GM12878 (cell line): ENCODE measurements around the gene MBD2. TPM values are rescaled to one million over a fixed set of nuclear protein-coding genes. Genes with fewer than 3 reads are reported as not detected.

Experiments
- ATAC-seq: fragments of 200-7000 bp; cut with Tn5 transposase; 3 replicates; pipeline ENCODE4 v1.9.1; 2020; ENCODE audit warnings: mild to moderate bottlenecking, moderate library complexity
- BruUV-seq: library from RNA; stranded (reverse); fragments of 400-500 nt; replicated peaks from 2 replicates; lab custom pipeline; 2021; lab: Mats Ljungman, UMichigan
- CTCF ChIA-PET: fragments of 300-600 bp; sonication (Branson Sonifier 250); formaldehyde crosslinking; extraction: SDS; loops from one replicate; lab custom pipeline; 2021; ENCODE audit warnings: inconsistent platforms; lab: Yijun Ruan, JAX
- POLR2A ChIA-PET: fragments of 350-600 bp; formaldehyde crosslinking; extraction: SDS; loops from one replicate; lab custom pipeline; 2021; ENCODE audit warnings: inconsistent platforms; lab: Charles Lee
- RAD21 ChIA-PET: fragments of 300-600 bp; sonication (Branson Sonifier 250); formaldehyde crosslinking; loops from one replicate; lab custom pipeline; 2023; ENCODE audit warnings: antibody characterized with exemption; ENCODE audit not compliant: unreplicated experiment; lab: Charles Lee
- SMC1A ChIA-PET: fragments of 300-600 bp; sonication (Branson Sonifier 250); formaldehyde crosslinking; loops from one replicate; lab custom pipeline; 2023; ENCODE audit not compliant: unreplicated experiment, uncharacterized antibody; lab: Charles Lee
- DNase-seq: peaks from one replicate; pipeline ENCODE4 v3.0.0-alpha.2; 2011; ENCODE audit warnings: low read depth, low spot score
- FAIRE-seq: peaks from 3 replicates; lab custom pipeline; 2011; peaks lifted over from hg19 to GRCh38; lab: Jason Lieb, UNC
- H2AFZ ChIP-seq: 2 replicates; pipeline ENCODE4 v1.6.0; 2011; ENCODE audit warnings: low read depth, low read length, control low read depth; ENCODE audit not compliant: control insufficient read depth
- H3K27ac ChIP-seq: 2 replicates; pipeline ENCODE4 v1.5.1; 2011; ENCODE audit warnings: control low read depth; ENCODE audit not compliant: control insufficient read depth, insufficient read depth
- H3K27me3 ChIP-seq, 2 experiments: replicated peaks in 1 of 2; 2 replicates each; pipeline versions ENCODE4 v1.6.0 to v1.6.1; 2011; ENCODE audit warnings: low read length in 1 of 2; ENCODE audit not compliant: control insufficient read depth in 2 of 2, insufficient read depth in 2 of 2
- H3K36me3 ChIP-seq, 2 experiments: 2 replicates each; pipeline ENCODE4 v1.5.1; 2011; ENCODE audit warnings: low read length in 1 of 2; ENCODE audit not compliant: control insufficient read depth in 2 of 2, insufficient read depth in 2 of 2
- H3K4me1 ChIP-seq: 2 replicates; pipeline ENCODE4 v1.6.1; 2011; ENCODE audit warnings: mild to moderate bottlenecking, low read length, moderate library complexity, mixed read lengths; ENCODE audit not compliant: control insufficient read depth, insufficient read depth
- H3K4me2 ChIP-seq: 2 replicates; pipeline ENCODE4 v1.6.0; 2011; ENCODE audit warnings: control low read depth; ENCODE audit not compliant: control insufficient read depth, insufficient read depth
- H3K4me3 ChIP-seq: fragments of 200-600 bp; sonication (generic); 2 replicates; pipeline ENCODE4 v1.5.1; 2016
- H3K79me2 ChIP-seq: 2 replicates; pipeline ENCODE4 v1.6.0; 2011; ENCODE audit warnings: low read length; ENCODE audit not compliant: control insufficient read depth, insufficient read depth
- H3K9ac ChIP-seq: 2 replicates; pipeline ENCODE4 v1.8.0; 2011; ENCODE audit warnings: low read length, control low read depth, mixed read lengths; ENCODE audit not compliant: control insufficient read depth, insufficient read depth
- H3K9me3 ChIP-seq: replicated peaks from 3 replicates; pipeline ENCODE4 v1.5.1; 2011; ENCODE audit warnings: mild to moderate bottlenecking, low read length; ENCODE audit not compliant: control insufficient read depth, insufficient read depth
- H4K20me1 ChIP-seq: 2 replicates; pipeline ENCODE4 v1.6.0; 2011; ENCODE audit not compliant: control insufficient read depth, insufficient read depth
- ATF3 ChIP-seq: IDR thresholded peaks from 2 replicates; pipeline ENCODE4 v1.6.1; 2011; ENCODE audit warnings: low read depth, mild to moderate bottlenecking, low read length, moderate library complexity, borderline replicate concordance; ENCODE audit errors: extremely low read depth
- ATF7 ChIP-seq: fragments of 450-650 bp; IDR thresholded peaks from 2 replicates; pipeline ENCODE4 v1.6.1; 2016; ENCODE audit warnings: low read depth, mild to moderate bottlenecking
- FOXM1 ChIP-seq: IDR thresholded peaks from 2 replicates; pipeline ENCODE4 v1.6.1; 2012; ENCODE audit warnings: low read depth, mild to moderate bottlenecking, inconsistent platforms, low read length, moderate library complexity
- YY1 ChIP-seq: IDR thresholded peaks from 2 replicates; pipeline ENCODE4 v1.6.1; 2011; ENCODE audit warnings: low read depth, mild to moderate bottlenecking, low read length
- WGBS: methylation state at CpG from one replicate; pipeline ENCODE4 v1.1.6; 2016; ENCODE audit warnings: low lambda C conversion rate; ENCODE audit not compliant: insufficient replicate concordance, insufficient coverage; ENCODE audit errors: missing lambda C conversion rate; 5-methylcytosine and 5-hydroxymethylcytosine counted together
- in situ Hi-C: fragments of 300-500 bp; cut with MboI; formaldehyde crosslinking; loops from 9 replicates; pipeline ENCODE4 v1.14.3; 2018; ENCODE audit warnings: mixed read lengths
- intact Hi-C: fragments of 100-400 bp; cut with micrococcal nuclease; formaldehyde crosslinking; loops from one replicate; pipeline ENCODE4 v1.14.2; 2022; ENCODE audit not compliant: unreplicated experiment
- polyA plus RNA-seq, 11 experiments: library from polyadenylated mRNA; depleted of rRNA in 4 of 11; unstranded in 6 of 11; stranded (reverse) in 5 of 11; fragments of >200 nt; fragmentation: Nextera tagmentation in 4 of 11; fragmentation: Illumina TruSeq in 1 of 11; extraction: Ambion mirVana in 4 of 11; extraction: Trizol in 1 of 11; gene quantifications; 1 replicate in 1 of 11; 2 replicates in 10 of 11; pipeline versions ENCODE4 v1.2.1 to v1.2.3, GENCODE V29; 2011 to 2016; ENCODE audit warnings: inconsistent platforms in 2 of 11, missing spikeins in 2 of 11, low read depth in 1 of 11
- total RNA-seq, 4 experiments: library from RNA; depleted of rRNA in 3 of 4; stranded (reverse); fragments of >200 nt in 3 of 4; fragmentation: Illumina TruSeq in 1 of 4; extraction: Trizol in 1 of 4; gene quantifications; 2 replicates each; pipeline versions ENCODE4 v1.2.1 to v1.2.3, GENCODE V29; 2013 to 2021
- TF ChIP-seq, protein P1 (sequence below): fragments of 450-650 bp; IDR thresholded peaks from 2 replicates; pipeline ENCODE4 v1.6.1; 2017; ENCODE audit warnings: mild to moderate bottlenecking, moderate library complexity

MBD2 gene
- total and polyA plus RNA-seq, 10 of the 15 experiments (the other 5 are each of a cell fraction or from before 2014, with no cell fraction given): 24.1 to 276 (median 57.9) TPM

DNA sequence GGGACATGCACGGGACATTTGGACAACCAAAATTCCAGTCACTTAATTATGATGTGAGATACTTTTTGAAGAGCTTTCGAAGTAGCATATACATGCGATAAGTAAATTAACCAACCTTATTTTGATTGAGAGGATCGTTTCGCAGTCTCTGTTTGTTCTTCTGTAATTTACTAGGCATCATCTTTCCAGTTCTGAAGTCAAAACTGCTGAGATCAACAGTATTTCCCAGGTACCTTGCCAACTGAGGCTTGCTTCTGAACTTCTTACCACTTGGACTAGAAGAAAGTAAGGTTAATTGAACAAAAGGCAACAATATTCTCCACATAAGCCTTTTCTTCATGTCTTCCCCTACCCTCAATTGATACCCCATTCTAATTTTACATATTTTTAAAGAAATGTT lies 19.6 kb downstream of the MBD2 start:
- H3K4me2 ChIP-seq: no peak overlapping the region; the same call in 1 of the 2 replicates
- 93% methylated on average over 5 of the region's 5 CpGs for WGBS
- POLR2A ChIA-PET: interaction anchor here (1.3 kb wide), 1 partner anchor 56 kb away, joined by 4 read pairs; no protein-coding TSS in a partner anchor
- DNase-seq (no peak), FAIRE-seq (no peak), ATAC-seq (no peak)
- CTCF ChIA-PET: no interaction called here
- RAD21 ChIA-PET: interaction anchor here (1.9 to 10.1 kb wide), 2 partner anchors 15 to 85 kb away, joined by 6 to 123 read pairs; no protein-coding TSS in a partner anchor
- peaks cover 10 to 38% of the 10 kb centered on the region in 2 experiments for H3K36me3 ChIP-seq
- SMC1A ChIA-PET: interaction anchor here (1.2 to 2.6 kb wide), 2 partner anchors 13 to 30 kb away, joined by 4 to 6 read pairs; no protein-coding TSS in a partner anchor
- peaks cover 23% of the 10 kb centered on the region for H3K4me1 ChIP-seq
- H3K9ac ChIP-seq: no peak overlapping the region
- H2AFZ ChIP-seq: no peak overlapping the region
- H3K27me3 ChIP-seq: no peaks in the 10 kb centered on the region
- no peaks in the 10 kb centered on the region; the same call in 1 of the 2 replicates for H4K20me1 ChIP-seq
- H3K4me3 ChIP-seq: no peak overlapping the region
- intact Hi-C loops: no loop called here
- no peak for TF ChIP-seq ATF7
- TF ChIP-seq ATF3: no peak
- TF ChIP-seq, protein P1, sequence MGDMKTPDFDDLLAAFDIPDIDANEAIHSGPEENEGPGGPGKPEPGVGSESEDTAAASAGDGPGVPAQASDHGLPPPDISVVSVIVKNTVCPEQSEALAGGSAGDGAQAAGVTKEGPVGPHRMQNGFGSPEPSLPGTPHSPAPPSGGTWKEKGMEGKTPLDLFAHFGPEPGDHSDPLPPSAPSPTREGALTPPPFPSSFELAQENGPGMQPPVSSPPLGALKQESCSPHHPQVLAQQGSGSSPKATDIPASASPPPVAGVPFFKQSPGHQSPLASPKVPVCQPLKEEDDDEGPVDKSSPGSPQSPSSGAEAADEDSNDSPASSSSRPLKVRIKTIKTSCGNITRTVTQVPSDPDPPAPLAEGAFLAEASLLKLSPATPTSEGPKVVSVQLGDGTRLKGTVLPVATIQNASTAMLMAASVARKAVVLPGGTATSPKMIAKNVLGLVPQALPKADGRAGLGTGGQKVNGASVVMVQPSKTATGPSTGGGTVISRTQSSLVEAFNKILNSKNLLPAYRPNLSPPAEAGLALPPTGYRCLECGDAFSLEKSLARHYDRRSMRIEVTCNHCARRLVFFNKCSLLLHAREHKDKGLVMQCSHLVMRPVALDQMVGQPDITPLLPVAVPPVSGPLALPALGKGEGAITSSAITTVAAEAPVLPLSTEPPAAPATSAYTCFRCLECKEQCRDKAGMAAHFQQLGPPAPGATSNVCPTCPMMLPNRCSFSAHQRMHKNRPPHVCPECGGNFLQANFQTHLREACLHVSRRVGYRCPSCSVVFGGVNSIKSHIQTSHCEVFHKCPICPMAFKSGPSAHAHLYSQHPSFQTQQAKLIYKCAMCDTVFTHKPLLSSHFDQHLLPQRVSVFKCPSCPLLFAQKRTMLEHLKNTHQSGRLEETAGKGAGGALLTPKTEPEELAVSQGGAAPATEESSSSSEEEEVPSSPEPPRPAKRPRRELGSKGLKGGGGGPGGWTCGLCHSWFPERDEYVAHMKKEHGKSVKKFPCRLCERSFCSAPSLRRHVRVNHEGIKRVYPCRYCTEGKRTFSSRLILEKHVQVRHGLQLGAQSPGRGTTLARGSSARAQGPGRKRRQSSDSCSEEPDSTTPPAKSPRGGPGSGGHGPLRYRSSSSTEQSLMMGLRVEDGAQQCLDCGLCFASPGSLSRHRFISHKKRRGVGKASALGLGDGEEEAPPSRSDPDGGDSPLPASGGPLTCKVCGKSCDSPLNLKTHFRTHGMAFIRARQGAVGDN: no peak
- TF ChIP-seq YY1: no peak
- TF ChIP-seq FOXM1: no peak
- BruUV-seq: no TSS peak
- in situ Hi-C loops: no loop called here
- peaks cover 81% of the 10 kb centered on the region for H3K79me2 ChIP-seq
- peaks cover 2% of the 10 kb centered on the region; the same call in 1 of the 3 replicates for H3K9me3 ChIP-seq
- H3K27ac ChIP-seq: peak overlapping the region; percentile 12; the same call in 1 of the 2 replicates
